ENCODE data around the gene PTCD1. TPM values are rescaled to one million over a fixed set of nuclear protein-coding genes. Genes with fewer than 3 reads are reported as not detected.
A peak's percentile ranks its signal among the peaks of the same experiment; 100 is the strongest.
"Not testable (repeated sequence)": the region's sequence is repeated elsewhere in the genome, so short reads cannot be mapped to it uniquely, and the experiment has no call there.

The PTCD1 gene
- total RNA-seq, 2 experiments from 2014 or later = 5.9 to 9.1 TPM

DNA sequence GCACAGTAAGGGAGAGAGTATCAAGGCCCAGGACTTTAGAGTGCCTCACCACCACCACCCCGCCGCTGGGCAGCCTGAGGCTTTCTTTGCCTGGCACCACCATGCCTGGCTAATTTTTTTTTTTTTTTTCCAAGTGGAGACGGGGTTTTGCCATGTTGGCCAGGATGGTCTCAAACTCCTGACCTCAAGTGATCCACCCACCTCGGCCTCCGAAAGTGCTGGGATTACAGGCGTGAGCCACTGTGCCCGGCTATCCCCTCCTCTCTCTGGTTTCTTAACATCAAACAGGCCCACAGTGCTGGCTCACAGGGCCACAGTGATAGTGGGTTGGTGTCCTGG is 58.9 kb downstream of the PTCD1 start:
- Mint-ChIP-seq H3K4me3 (peak overlapping the region; percentile 77), H3K4me1 (peaks cover 56% of the 10 kb centered on the region), H3K36me3 (peaks cover 51% of the 10 kb centered on the region), H3K27ac (peak overlapping the region; percentile 92)
- H3K9me3 Mint-ChIP-seq, DNase-seq, H3K27me3 Mint-ChIP-seq: not testable (repeated sequence)

- peaks cover 49% of the 10 kb centered on the region for H3K36me3 Mint-ChIP-seq
- H3K4me1 Mint-ChIP-seq = peaks cover 56% of the 10 kb centered on the region
- peak; percentile 51 for DNase-seq
- H3K27ac Mint-ChIP-seq = peak overlapping the region; percentile 92
- H3K9me3 Mint-ChIP-seq = no peaks in the 10 kb centered on the region
- no peaks in the 10 kb centered on the region for H3K27me3 Mint-ChIP-seq
- H3K4me3 Mint-ChIP-seq = peak overlapping the region; percentile 77
Measured at GRCh38 chr7:99379043-99379577, 59.5 kb downstream of the PTCD1 start.

- H3K27me3 Mint-ChIP-seq = no peaks in the 10 kb centered on the region
- H3K27ac Mint-ChIP-seq = peak overlapping the region; percentile 82
- peaks cover 32% of the 10 kb centered on the region for H3K36me3 Mint-ChIP-seq
- H3K4me1 Mint-ChIP-seq = peaks cover 50% of the 10 kb centered on the region
- no peaks in the 10 kb centered on the region for H3K9me3 Mint-ChIP-seq
- H3K4me3 Mint-ChIP-seq = peak overlapping the region; percentile 83
- peak; percentile 82 for DNase-seq
Measured at GRCh38 chr7:99375070-99375807, 63.4 kb downstream of the PTCD1 start.

GRCh38 chr7:99374111-99375064 is 64.2 kb downstream of the PTCD1 start, which contains the start of gene ARPC1B:
Gene ARPC1B (plus strand): TSS chr7:99374730. CDS start chr7:99385715, 10,985 bp downstream.
- Mint-ChIP-seq H3K27ac (peak within 1 kb of the TSS; percentile 82), H3K4me3 (peak within 1 kb of the TSS; percentile 83), H3K36me3 (peaks cover 28% of the 10 kb centered on the region), H3K27me3 (no peaks in the 10 kb centered on the region), H3K9me3 (no peaks in the 10 kb centered on the region), H3K4me1 (peaks cover 46% of the 10 kb centered on the region)
- DNase-seq = peak; percentile 85

GRCh38 chr7:99373091-99374066 is 65.2 kb downstream of the PTCD1 start:
- H3K9me3 Mint-ChIP-seq = no peaks in the 10 kb centered on the region
- peak overlapping the region; percentile 78 for H3K4me3 Mint-ChIP-seq
- H3K4me1 Mint-ChIP-seq = peaks cover 42% of the 10 kb centered on the region
- H3K27ac Mint-ChIP-seq = peak overlapping the region; percentile 80
- H3K36me3 Mint-ChIP-seq = peaks cover 20% of the 10 kb centered on the region
- no peak for DNase-seq
- no peaks in the 10 kb centered on the region for H3K27me3 Mint-ChIP-seq

- H3K9me3 Mint-ChIP-seq = no peaks in the 10 kb centered on the region
- no peaks in the 10 kb centered on the region for H3K27me3 Mint-ChIP-seq
- H3K4me1 Mint-ChIP-seq = peaks cover 36% of the 10 kb centered on the region
- peaks cover 11% of the 10 kb centered on the region for H3K36me3 Mint-ChIP-seq
- no peak for DNase-seq
- peak overlapping the region; percentile 80 for H3K27ac Mint-ChIP-seq
- peak overlapping the region; percentile 78 for H3K4me3 Mint-ChIP-seq
Measured at GRCh38 chr7:99372275-99373090, 66.1 kb downstream of the PTCD1 start.

DNA sequence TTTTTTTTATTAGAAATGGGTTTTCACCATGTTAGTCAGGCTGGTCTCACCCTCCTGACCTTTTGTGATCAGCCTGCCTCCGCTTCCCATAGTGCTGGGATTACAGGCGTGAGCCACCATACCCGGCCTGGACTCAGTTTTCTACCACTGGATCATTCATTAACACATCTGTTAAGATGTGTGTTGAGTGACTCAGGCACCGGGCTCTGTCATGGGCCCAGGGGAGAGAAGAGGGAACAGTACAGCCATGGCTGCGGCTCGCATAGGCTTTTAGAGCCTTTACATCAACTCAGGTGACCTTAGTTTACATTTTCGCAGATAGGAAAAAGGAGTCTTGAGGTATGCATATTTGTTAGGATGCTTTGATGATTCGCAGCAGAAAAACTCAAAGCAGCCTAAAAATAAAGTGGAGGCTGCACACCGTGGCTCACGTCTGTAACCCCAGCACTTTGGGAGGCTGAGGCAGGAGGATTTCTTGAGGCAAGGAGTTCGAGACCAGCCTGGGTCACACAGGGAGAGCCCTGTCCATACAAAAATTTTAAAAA is 67.2 kb downstream of the PTCD1 start:
- Mint-ChIP-seq H3K9me3 (no peaks in the 10 kb centered on the region), H3K4me1 (peaks cover 27% of the 10 kb centered on the region), H3K27me3 (no peaks in the 10 kb centered on the region), H3K4me3 (no peak overlapping the region), H3K27ac (peak overlapping the region; percentile 6), H3K36me3 (peaks cover 9% of the 10 kb centered on the region)
- no peak for DNase-seq

- H3K4me1 Mint-ChIP-seq = peaks cover 22% of the 10 kb centered on the region
- no peaks in the 10 kb centered on the region for H3K27me3 Mint-ChIP-seq
- peaks cover 11% of the 10 kb centered on the region for H3K36me3 Mint-ChIP-seq
- H3K27ac Mint-ChIP-seq = no peak overlapping the region
- H3K4me3 Mint-ChIP-seq = no peak overlapping the region
- no peaks in the 10 kb centered on the region for H3K9me3 Mint-ChIP-seq
- no peak for DNase-seq
Measured at GRCh38 chr7:99369767-99370391, 68.7 kb downstream of the PTCD1 start.

- no peak for DNase-seq
- Mint-ChIP-seq H3K27ac (peak overlapping the region; percentile 34), H3K9me3 (no peaks in the 10 kb centered on the region), H3K27me3 (no peaks in the 10 kb centered on the region), H3K4me3 (no peak overlapping the region), H3K36me3 (peaks cover 13% of the 10 kb centered on the region), H3K4me1 (peaks cover 21% of the 10 kb centered on the region)
Measured at GRCh38 chr7:99368750-99369389, 69.7 kb downstream of the PTCD1 start.

Other genes with a start within 250 kb of the PTCD1 start
- not detected for gene KPNA7, start 230.7 kb downstream of the PTCD1 start, total RNA-seq
- not detected for gene MYH16, start 166.0 kb downstream of the PTCD1 start, total RNA-seq
- 10 to 100 TPM; 55.0 to 55.9 TPM for gene ARPC1A, start 112.9 kb downstream of the PTCD1 start, total RNA-seq
- 100 to 1,000 TPM; 256 to 258 TPM for gene ARPC1B, start 64.1 kb downstream of the PTCD1 start, total RNA-seq
- gene PDAP1, start 30.2 kb downstream of the PTCD1 start, total RNA-seq = 100 to 1,000 TPM; 201 to 214 TPM
- 100 to 1,000 TPM; 156 to 162 TPM for gene BUD31, start 29.8 kb downstream of the PTCD1 start, total RNA-seq
- 10 to 100 TPM; 70.0 to 70.1 TPM for gene CPSF4, start 145 bp upstream of the PTCD1 start, total RNA-seq
- 100 to 1,000 TPM; 457 to 476 TPM for gene ATP5MF, start 27.4 kb upstream of the PTCD1 start, total RNA-seq
- 10 to 100 TPM; 12.6 to 14.8 TPM for gene ZNF789, start 34.1 kb upstream of the PTCD1 start, total RNA-seq
- 10 to 100 TPM; 26.1 to 27.5 TPM for gene ZNF394, start 61.5 kb upstream of the PTCD1 start, total RNA-seq
- gene ZKSCAN5, start 65.9 kb upstream of the PTCD1 start, total RNA-seq = 1 to 10 TPM; 8.0 to 8.3 TPM
- 1 to 10 TPM; 5.6 to 6.0 TPM for gene FAM200A, start 113.3 kb upstream of the PTCD1 start, total RNA-seq
- gene ZNF655, start 119.8 kb upstream of the PTCD1 start, total RNA-seq = 10 to 100 TPM; 57.5 to 58.9 TPM
- under 1 TPM; 0.42 to 0.70 TPM for gene TMEM225B, start 159.5 kb upstream of the PTCD1 start, total RNA-seq
- gene ZSCAN25, start 178.1 kb upstream of the PTCD1 start, total RNA-seq = 10 to 100 TPM; 29.7 to 30.1 TPM
- not detected for gene CYP3A5, start 241.2 kb upstream of the PTCD1 start, total RNA-seq

Measured in activated naive CD8-positive, alpha-beta T cell treated with anti-CD3 and anti-CD28 coated beads for 36 hours (primary cell).